Astrocyte of the cerebellum (primary cell): ENCODE data around the gene HBP1.
A peak's percentile ranks its signal among the peaks of the same experiment; 100 is the strongest.

ENCODE experiments used
- DNase-seq: peaks from one replicate; pipeline ENCODE4 v3.0.0-alpha.2; 2011; ENCODE audit warnings: low read depth
- H3K4me3 ChIP-seq: 2 replicates; pipeline ENCODE4 v1.5.1; 2011; ENCODE audit warnings: mild to moderate bottlenecking, low read depth, low read length, moderate library complexity
- CTCF ChIP-seq: IDR thresholded peaks from 2 replicates; pipeline ENCODE4 v1.5.1; 2012; ENCODE audit warnings: low read length, low read depth, moderate library complexity, mild to moderate bottlenecking; ENCODE audit errors: missing control alignments
- in situ Hi-C: cut with HindIII; loops from 2 replicates; pipeline ENCODE4 v1.10.0; 2017; ENCODE audit warnings: low sequenced_read_pairs

The HBP1 gene

GRCh38 chr7:107168233-107169119, at the start of gene HBP1:
TSS of gene HBP1 (plus strand) at chr7:107169003. CDS start at chr7:107179894, 10,891 bp downstream.
- H3K4me3 ChIP-seq: peak within 1 kb of the TSS; percentile 74
- in situ Hi-C loops: no loop called here
- no peak for TF ChIP-seq CTCF
- peak; percentile 100 for DNase-seq

- in situ Hi-C loops: no loop called here
- no peak overlapping the region for H3K4me3 ChIP-seq
- TF ChIP-seq CTCF: no peak
- peak; percentile 47 for DNase-seq
Observed at GRCh38 chr7:107119376-107120105, 49.3 kb upstream of the HBP1 start.

DNA sequence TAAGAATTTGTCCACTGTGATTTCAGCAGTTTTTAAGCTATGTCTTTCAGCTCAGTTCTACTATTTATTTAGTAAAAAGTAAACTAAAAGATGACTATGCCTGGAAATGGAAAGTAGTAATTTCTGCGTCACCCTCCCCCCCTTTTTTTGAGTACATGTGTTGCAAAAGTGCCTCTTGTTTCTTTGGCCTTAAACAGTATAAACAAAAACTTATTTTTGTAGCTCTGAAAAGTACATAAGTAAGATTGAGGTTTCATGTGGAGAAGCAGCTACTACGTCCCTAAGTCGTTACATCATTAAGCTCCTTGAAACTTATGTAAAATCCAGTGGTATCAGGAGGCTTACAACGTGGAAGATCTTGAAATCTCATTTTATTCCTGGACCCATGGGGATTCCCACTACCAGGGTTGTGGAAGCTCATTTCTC, 46.3 kb upstream of the HBP1 start:
- no peak for DNase-seq
- H3K4me3 ChIP-seq: no peak overlapping the region
- in situ Hi-C loops: no loop called here
- no peak for TF ChIP-seq CTCF

DNA sequence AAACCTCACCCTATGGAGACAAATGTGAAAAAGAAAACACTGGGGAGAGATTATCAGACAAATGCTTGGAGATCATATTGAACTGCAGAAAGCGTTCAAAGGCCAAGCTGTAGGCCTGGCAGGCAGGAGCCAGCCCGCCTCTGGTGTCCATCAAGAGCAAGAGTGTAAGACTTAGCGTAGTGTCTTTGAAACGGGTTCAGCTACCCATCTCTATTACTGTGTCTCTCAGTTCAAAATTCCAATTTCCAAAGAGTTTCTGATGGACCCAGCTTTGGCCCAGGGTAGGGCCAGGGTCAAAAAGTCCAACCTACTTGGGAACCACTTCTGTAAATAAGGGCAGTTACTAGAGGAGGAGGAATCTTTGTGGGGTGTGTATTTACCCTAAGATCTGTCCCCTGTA, 45.4 kb upstream of the HBP1 start:
- TF ChIP-seq CTCF: no peak
- no peak for DNase-seq
- no peak overlapping the region for H3K4me3 ChIP-seq
- in situ Hi-C loops: no loop called here

DNA sequence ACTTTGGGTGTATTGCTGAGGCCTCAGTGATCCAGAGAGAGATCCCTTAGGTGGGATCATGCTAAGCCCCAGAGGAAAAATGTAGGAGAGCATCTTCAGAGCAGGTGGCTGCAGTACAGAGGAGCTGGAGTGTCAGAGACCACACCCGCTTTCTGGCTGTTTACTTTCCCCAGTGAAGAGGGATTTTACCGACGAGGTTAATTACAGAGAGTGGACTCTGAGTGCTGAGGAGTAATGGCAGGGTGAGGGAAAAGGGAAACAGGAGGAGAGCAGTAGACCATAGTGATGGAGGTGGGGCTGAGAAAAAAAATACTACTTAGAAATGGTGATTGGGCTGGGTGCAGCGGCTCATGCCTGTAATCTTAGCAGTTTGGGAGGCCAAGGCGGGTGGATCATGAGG, 43.3 kb upstream of the HBP1 start:
- TF ChIP-seq CTCF: no peak
- no peak overlapping the region for H3K4me3 ChIP-seq
- no peak for DNase-seq
- in situ Hi-C loops: no loop called here

DNA sequence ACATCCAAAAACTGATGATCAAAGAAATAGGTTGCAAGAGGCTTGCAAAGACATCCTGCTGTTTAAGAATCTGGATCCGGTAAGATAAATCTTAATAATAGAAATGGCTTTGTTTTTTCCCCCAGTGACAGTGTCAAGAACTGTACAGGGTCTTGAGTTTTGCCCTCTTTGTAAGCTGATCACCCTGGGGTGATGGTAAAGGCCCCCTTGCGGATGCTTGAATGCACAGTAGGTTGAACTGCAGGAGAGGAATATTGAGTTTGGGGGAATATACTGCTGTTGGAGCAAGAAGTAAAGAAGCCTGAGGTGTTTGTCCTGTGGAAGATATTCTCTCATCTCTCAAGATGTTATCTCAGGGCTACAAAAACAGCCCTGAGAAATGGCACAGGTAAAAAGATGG, 40.6 kb upstream of the HBP1 start:
- no peak for TF ChIP-seq CTCF
- H3K4me3 ChIP-seq: no peak overlapping the region
- DNase-seq: no peak
- in situ Hi-C loops: no loop called here
